AG04449 (cell line): ENCODE results near the gene FHIT.
"Not testable (repeated sequence)": the region's sequence is repeated elsewhere in the genome, so short reads cannot be mapped to it uniquely, and the experiment has no call there.

Experiments used
- CTCF ChIA-PET: fragments of 350-600 bp; formaldehyde crosslinking; extraction: SDS; loops from one replicate; lab custom pipeline; 2021; ENCODE audit warnings: antibody characterized with exemption; lab: Yijun Ruan, JAX
- POLR2A ChIA-PET: fragments of 400-600, 350-600 bp; formaldehyde crosslinking; extraction: SDS; loops from one replicate; lab custom pipeline; 2020; ENCODE audit warnings: antibody characterized with exemption, inconsistent platforms; lab: Yijun Ruan, JAX
- DNase-seq: peaks from one replicate; pipeline ENCODE4 v3.0.0-alpha.2; 2010; ENCODE audit warnings: low read depth, low spot score
- H3K4me3 ChIP-seq: 2 replicates; pipeline ENCODE4 v1.5.1; 2011; ENCODE audit warnings: low read depth, mild to moderate bottlenecking, control low read depth, low read length
- TF ChIP-seq, protein P1 (sequence below): IDR thresholded peaks from one replicate; pipeline ENCODE4 v1.5.1; 2011; ENCODE audit warnings: mild to moderate bottlenecking, moderate library complexity, low read length, control low read depth, inconsistent platforms; ENCODE audit not compliant: insufficient read depth; ENCODE audit errors: missing control alignments

FHIT gene

DNA sequence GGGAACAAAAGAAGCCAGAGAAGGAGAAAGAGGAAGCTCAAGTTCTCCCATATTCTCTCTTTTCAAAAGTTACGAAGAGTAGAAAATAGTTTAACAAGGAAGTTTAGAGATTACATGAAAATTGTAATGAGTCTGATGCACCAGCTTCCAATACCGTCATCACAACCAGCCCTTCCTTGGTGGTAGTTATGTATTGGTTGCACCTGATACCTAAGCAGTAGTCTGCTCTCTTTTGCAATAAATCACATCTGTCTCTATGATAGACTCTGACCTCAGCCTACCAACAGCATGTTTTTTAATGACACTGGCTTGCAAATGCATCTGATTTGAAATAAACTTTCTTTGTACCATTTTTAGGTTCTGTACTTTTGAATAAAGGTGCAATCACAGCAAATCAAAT is 575.8 kb downstream of the FHIT start:
- CTCF ChIA-PET, result no interaction called here
- H3K4me3 ChIP-seq, result no peak overlapping the region
- DNase-seq, result no peak
- POLR2A ChIA-PET, result no interaction called here
- TF ChIP-seq, protein P1, sequence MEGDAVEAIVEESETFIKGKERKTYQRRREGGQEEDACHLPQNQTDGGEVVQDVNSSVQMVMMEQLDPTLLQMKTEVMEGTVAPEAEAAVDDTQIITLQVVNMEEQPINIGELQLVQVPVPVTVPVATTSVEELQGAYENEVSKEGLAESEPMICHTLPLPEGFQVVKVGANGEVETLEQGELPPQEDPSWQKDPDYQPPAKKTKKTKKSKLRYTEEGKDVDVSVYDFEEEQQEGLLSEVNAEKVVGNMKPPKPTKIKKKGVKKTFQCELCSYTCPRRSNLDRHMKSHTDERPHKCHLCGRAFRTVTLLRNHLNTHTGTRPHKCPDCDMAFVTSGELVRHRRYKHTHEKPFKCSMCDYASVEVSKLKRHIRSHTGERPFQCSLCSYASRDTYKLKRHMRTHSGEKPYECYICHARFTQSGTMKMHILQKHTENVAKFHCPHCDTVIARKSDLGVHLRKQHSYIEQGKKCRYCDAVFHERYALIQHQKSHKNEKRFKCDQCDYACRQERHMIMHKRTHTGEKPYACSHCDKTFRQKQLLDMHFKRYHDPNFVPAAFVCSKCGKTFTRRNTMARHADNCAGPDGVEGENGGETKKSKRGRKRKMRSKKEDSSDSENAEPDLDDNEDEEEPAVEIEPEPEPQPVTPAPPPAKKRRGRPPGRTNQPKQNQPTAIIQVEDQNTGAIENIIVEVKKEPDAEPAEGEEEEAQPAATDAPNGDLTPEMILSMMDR, result no peak

DNA sequence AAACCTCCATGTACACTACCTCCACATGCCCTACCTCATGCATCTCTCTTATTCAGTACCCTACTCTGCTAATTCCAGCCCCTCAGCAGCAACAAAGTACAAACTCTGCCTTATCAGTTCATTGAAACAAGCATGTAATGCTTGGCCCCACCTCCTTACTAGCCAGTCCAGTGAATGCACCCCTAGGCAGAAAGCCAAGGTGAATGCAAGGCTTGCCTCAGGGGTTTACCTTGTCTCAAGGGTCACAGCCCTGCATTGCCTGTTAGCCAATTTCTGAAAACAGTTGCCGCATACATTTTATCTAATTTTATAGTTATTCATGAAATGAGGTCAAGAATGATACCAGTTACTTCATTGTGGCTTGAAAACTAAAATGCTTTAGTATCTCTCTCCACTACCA is 576.4 kb downstream of the FHIT start:
- POLR2A ChIA-PET, result no interaction called here
- TF ChIP-seq, protein P1, result no peak
- H3K4me3 ChIP-seq, result no peak overlapping the region
- DNase-seq, result no peak
- CTCF ChIA-PET, result no interaction called here

DNA sequence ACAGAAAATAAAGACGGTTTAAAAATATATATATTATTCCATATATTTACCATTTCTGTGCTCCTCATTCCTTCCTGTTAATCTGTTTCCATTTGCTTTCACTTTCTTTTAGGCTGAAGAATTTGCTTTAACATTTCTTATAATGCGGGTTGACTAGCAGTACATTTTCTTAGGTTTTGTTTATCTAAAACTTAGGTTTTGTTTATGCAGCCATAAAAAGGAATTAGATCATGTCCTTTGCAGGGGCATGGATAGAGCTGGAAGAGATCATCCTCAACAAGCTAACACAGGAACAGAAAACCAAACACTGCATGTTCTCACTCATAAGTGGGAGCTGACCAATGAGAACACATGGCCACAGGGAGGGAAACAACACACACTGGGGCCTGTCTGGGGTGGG is 578.1 kb downstream of the FHIT start:
- TF ChIP-seq, protein P1, result no peak
- CTCF ChIA-PET, result no interaction called here
- no peak for DNase-seq
- POLR2A ChIA-PET, result no interaction called here
- no peak overlapping the region for H3K4me3 ChIP-seq

DNA sequence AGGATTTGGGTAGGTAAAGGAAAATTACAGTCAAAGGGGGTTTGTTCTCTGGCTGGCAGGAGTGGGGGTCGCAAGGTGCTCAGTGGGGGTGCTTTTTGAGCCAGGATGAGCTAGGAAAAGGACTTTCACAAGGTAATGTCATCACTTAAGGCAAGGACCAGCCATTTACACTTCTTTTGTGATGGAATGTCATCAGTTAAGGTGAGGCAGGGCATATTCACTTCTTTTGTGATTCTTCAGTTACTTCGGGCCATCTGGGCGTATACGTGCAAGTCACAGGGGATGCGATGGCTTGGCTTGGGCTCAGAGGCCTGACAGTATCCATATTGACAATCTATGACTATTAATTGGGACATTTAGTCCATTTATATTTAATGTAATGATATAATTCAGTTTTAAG is 578.9 kb downstream of the FHIT start:
- DNase-seq, H3K4me3 ChIP-seq, CTCF ChIA-PET, POLR2A ChIA-PET: not testable (repeated sequence)

DNA sequence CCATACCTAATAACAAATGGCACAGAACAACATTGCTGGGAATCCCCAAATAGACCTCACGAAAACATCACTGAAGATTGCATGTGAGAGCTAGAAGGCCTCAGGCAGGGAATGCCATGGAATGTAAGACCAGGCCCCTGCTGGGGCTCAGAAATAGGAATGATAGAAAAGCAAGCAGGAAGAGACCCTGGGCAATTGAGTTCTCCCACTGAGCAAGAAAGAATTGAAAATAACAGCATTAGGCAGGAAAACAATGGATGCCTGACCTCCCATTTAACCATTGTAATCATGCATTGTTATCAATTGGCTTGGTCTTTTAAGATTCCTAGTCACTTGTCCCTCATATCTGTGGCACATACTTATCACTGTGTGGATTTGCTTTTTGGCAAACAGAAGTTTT is 581.6 kb downstream of the FHIT start:
- TF ChIP-seq, protein P1, result no peak
- CTCF ChIA-PET, result interaction anchor here (1.1 kb wide), 1 partner anchor 691 kb away, joined by 3 read pairs; no protein-coding TSS in a partner anchor
- POLR2A ChIA-PET, result no interaction called here
- no peak overlapping the region for H3K4me3 ChIP-seq
- DNase-seq, result no peak

DNA sequence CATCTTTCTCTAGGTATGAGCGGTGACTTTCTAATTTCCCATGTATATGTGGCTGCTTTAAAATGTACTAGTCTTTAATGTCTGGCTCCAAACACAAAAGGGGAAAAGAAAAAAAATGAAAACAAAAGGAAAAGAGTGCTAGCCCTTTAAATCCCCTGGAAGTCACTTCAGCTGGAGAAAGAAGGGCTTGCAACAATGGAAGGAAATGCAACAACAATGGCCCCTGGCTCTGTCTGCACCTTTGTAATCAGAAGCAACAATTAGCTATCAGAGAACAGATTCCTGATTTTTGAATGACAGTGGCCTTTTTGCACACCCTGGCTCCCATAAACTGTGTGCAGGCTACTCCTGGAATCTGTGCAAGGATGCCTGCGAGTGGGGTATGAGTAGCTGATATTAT is 591.2 kb downstream of the FHIT start:
- H3K4me3 ChIP-seq, result no peak overlapping the region
- no peak for DNase-seq
- TF ChIP-seq, protein P1, result no peak
- POLR2A ChIA-PET, result no interaction called here
- CTCF ChIA-PET, result no interaction called here

DNA sequence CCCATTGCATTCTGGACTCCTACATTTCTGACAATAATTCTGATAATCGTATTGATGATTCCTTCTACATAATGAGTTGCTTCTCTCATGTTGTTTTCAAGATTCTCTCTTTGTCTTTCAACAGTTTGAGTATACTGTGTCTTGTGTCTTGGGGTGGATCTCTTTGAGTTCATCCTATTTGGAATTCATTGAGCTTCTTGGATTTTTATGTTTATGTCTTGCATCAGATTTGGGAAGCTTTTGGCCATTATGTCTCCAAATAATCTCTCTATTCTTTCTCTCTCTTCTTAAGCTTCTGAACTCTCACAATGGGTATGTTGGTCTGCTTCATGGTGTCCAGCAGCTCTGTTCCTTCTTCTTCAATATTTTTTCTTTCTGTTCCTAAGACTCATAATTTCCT is 592.2 kb downstream of the FHIT start:
- CTCF ChIA-PET, result no interaction called here
- POLR2A ChIA-PET, result no interaction called here
- TF ChIP-seq, protein P1, result no peak
- no peak overlapping the region for H3K4me3 ChIP-seq
- no peak for DNase-seq
